Smooth muscle cell of trachea (primary cell): Measurements from ENCODE around the gene CTNNA1. TPM values are rescaled to one million over a fixed set of nuclear protein-coding genes. Genes with fewer than 3 reads are reported as not detected.

Experiments used
- total RNA-seq: library from RNA; depleted of rRNA; stranded (reverse); fragments of >200 nt; gene quantifications from 2 replicates; pipeline ENCODE4 v1.2.1, GENCODE V29; 2014

Gene CTNNA1, protein sequence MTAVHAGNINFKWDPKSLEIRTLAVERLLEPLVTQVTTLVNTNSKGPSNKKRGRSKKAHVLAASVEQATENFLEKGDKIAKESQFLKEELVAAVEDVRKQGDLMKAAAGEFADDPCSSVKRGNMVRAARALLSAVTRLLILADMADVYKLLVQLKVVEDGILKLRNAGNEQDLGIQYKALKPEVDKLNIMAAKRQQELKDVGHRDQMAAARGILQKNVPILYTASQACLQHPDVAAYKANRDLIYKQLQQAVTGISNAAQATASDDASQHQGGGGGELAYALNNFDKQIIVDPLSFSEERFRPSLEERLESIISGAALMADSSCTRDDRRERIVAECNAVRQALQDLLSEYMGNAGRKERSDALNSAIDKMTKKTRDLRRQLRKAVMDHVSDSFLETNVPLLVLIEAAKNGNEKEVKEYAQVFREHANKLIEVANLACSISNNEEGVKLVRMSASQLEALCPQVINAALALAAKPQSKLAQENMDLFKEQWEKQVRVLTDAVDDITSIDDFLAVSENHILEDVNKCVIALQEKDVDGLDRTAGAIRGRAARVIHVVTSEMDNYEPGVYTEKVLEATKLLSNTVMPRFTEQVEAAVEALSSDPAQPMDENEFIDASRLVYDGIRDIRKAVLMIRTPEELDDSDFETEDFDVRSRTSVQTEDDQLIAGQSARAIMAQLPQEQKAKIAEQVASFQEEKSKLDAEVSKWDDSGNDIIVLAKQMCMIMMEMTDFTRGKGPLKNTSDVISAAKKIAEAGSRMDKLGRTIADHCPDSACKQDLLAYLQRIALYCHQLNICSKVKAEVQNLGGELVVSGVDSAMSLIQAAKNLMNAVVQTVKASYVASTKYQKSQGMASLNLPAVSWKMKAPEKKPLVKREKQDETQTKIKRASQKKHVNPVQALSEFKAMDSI
- total RNA-seq, result 511 and 560 TPM in 2 replicates

DNA sequence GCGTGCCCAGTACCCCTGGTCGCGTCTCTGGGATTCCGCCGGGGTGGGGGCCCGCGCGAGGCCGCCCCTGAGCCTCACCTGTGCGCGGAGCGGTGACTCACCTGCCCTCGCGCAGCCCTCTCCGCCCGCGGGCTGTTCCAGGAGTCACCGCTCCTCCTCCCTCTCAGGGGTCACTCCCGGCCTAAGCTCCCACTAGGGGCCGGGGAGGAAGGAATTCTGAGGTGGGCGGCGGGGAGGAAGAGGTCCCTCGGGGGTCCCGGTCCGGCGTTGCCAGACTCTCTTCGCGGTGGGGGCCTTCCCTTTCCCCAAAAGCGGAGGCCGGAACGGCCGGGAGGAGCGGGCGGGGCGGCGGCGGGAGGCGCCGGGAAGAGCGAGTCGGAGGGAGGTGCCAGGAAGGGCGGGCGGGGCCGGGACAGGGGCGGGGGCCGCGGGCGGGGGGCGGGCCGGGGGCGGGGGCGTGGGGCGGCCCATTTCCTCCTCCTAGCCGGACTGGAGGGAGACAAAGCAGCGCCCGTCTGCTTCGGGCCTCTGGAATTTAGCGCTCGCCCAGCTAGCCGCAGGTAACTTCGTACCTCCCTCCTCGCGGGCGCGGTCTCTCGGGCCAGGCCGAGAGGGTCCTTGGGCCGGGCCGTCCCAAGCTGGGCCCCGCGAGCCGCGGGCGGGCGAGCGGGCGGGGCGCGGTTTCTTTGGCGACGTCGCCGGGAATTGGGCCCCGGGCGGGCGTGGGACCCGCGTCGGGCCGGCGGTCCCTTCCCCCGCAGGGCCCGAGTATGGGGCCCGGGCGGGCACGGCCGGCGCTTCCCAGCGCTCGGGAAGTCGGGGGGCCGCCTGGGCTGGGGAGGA lies at the start of gene CTNNA1:
CTNNA1 (plus strand) TSS at position 475 of the 843 bp plus-strand sequence. CDS start 28,500 bp downstream, outside the sequence.

DNA sequence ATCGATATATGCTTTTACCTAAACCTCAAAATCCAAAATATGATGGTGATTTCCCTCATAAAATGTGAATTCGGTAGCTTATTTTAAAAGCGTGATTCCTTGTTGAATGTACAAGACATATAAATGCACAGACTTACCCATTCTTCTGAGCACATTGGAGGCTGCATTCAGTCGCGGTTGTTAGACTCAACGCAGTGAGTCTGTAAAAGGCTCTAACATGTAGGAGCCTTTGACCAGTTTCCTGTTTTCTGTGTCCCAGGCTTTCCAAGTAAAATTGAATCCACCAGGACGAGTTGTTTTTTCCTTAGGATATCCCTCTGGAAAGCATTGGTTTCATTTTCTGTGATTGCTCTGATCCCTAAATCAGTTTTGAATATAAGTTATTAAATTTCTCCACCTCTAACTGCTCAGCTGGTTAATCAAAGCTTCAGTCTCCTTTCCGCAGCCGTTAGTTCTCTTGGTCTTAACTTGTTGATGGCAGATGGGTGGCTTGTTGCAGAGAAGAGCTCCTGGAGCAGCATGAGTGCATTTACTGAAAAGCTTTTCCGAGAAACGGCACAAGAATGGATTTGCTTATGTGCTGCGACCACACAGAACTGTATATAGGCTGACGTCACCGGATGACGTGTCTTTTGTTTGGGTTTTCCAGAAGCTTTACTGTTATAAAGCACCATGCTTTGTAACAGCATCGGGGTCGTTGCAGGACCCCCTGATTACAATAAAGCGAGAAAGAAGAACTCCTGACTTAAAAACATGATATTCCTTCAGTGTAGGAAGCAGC lies 121.7 kb downstream of the CTNNA1 start, which contains the start of gene LRRTM2:
LRRTM2 (minus strand) TSS at position 565 of the 781 bp plus-strand sequence; CDS start at position 141, 424 bp downstream.

Other genes starting within 250 kb of the CTNNA1 start
- gene ETF1, start 210.2 kb upstream of the CTNNA1 start, total RNA-seq, result 126 and 127 TPM in 2 replicates
- gene HSPA9, start 178.0 kb upstream of the CTNNA1 start, total RNA-seq, result 261 and 308 TPM in 2 replicates
- 2.2 and 2.6 TPM in 2 replicates for gene LRRTM2, start 121.9 kb downstream of the CTNNA1 start, total RNA-seq